A673 (cell line): ENCODE data around the gene MORN1.

Source experiments
- EZH2 ChIP-seq: fragments of 200-600 bp; sonication (generic); IDR thresholded peaks from 2 replicates; pipeline ENCODE4 v1.6.1; 2017; ENCODE audit warnings: borderline replicate concordance, low read depth, mild to moderate bottlenecking, mixed read lengths, antibody characterized with exemption, low read length; ENCODE audit not compliant: poor library complexity, severe bottlenecking
- TF ChIP-seq, protein P1 (sequence below): fragments of 300-800, 200-600 bp; sonication (generic); conservative IDR thresholded peaks from 2 replicates; pipeline ENCODE4 v1.5.1; 2017; ENCODE audit warnings: low read depth, mild to moderate bottlenecking, antibody characterized with exemption, low read length, moderate library complexity, mixed read lengths

DNA sequence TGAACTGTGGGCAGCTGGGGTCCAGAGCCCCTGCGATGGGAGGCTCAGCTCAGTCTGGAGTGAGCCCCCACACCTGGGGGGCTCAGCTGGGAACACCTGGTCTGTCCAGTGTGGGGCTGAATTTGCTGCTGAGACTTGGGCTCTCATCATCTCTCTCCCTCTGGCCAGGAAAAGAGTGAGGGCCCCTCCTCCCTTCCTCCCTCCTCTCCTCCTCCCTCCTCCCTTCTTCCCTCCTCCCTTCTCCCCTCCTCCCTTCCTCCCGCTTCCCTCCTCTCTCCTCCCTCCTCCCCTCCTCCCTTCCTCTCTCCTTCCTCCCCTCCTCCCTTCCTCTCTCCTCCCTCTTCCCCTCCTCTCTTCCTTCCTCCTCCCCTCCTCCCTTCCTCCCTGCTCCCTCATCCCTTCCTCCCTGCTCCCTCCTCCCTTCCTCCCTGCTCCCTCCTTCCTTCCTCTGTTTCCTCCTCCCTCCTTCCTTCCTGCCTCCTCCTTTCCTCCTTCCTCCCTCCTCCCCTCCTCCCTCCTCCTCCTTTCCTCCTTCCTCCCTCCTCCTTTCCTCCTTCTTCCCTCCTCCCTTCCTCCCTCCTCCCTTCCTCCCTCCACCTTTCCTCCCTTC lies 44.5 kb upstream of the MORN1 start:
- TF ChIP-seq EZH2, result no peak
- TF ChIP-seq, protein P1, sequence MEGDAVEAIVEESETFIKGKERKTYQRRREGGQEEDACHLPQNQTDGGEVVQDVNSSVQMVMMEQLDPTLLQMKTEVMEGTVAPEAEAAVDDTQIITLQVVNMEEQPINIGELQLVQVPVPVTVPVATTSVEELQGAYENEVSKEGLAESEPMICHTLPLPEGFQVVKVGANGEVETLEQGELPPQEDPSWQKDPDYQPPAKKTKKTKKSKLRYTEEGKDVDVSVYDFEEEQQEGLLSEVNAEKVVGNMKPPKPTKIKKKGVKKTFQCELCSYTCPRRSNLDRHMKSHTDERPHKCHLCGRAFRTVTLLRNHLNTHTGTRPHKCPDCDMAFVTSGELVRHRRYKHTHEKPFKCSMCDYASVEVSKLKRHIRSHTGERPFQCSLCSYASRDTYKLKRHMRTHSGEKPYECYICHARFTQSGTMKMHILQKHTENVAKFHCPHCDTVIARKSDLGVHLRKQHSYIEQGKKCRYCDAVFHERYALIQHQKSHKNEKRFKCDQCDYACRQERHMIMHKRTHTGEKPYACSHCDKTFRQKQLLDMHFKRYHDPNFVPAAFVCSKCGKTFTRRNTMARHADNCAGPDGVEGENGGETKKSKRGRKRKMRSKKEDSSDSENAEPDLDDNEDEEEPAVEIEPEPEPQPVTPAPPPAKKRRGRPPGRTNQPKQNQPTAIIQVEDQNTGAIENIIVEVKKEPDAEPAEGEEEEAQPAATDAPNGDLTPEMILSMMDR, result no peak
